Measurements from ENCODE around the gene CAVIN2.

Gene CAVIN2, protein sequence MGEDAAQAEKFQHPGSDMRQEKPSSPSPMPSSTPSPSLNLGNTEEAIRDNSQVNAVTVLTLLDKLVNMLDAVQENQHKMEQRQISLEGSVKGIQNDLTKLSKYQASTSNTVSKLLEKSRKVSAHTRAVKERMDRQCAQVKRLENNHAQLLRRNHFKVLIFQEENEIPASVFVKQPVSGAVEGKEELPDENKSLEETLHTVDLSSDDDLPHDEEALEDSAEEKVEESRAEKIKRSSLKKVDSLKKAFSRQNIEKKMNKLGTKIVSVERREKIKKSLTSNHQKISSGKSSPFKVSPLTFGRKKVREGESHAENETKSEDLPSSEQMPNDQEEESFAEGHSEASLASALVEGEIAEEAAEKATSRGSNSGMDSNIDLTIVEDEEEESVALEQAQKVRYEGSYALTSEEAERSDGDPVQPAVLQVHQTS

GRCh38 chr2:191846515-191847476 is at the start of gene CAVIN2:
CAVIN2 (minus strand) TSS chr2:191847088; CDS start chr2:191846925, 163 bp downstream.
- no peak for DNase-seq (ENCODE audit: low read depth in 2 of 2)

GRCh38 chr2:191895743-191896142 is 48.9 kb upstream of the CAVIN2 start:
- no peak for DNase-seq (ENCODE audit: low read depth in 2 of 2)

DNA sequence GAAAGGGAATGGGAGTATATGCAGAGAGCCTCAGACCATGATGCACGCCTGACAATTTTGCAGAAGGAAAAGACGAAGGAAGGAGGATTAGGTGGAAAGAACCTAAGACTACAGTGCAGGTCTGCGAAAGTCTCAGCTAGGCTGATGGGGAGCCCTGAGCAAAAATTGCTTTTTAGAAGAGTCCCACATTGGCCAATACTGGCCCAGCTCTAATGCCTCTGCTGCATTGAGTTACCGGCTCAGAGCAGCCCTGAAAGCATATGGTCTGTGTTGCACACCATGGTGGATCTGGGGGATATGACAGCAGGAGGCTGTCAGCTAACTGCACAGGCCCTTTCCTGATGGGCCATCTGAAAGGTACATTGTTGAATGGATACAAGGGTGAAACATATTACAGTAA is 48.3 kb upstream of the CAVIN2 start:
- no peak for DNase-seq (ENCODE audit: low read depth in 2 of 2)

- DNase-seq (ENCODE audit: low read depth in 2 of 2) = no peak
Measured at GRCh38 chr2:191894681-191895147, 47.8 kb upstream of the CAVIN2 start.

GRCh38 chr2:191892391-191892790 is 45.5 kb upstream of the CAVIN2 start:
- DNase-seq (ENCODE audit: low read depth in 2 of 2) = no peak

DNA sequence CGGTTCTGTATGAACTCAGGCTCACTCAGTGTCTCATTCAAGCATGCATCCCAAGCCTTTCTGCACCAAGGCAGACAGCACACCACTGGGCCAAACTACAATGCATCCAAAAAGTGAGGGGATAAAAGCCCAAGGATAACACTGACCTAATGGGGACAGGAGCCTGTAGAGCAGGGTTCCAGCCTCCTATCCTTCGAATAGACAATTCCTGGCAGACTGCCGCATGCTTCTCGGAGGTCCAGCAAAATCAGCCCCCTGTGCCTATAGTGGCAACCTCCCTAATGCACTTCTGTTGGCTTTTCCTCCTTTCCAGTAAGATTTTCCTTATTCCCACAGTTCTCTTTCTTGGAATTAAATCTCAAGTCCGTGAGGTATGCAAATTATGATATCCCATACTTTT is 44.8 kb upstream of the CAVIN2 start:
- DNase-seq (ENCODE audit: low read depth in 2 of 2) = no peak

- DNase-seq (ENCODE audit: low read depth in 2 of 2) = no peak
Measured at GRCh38 chr2:191889931-191890330, 43.0 kb upstream of the CAVIN2 start.

DNA sequence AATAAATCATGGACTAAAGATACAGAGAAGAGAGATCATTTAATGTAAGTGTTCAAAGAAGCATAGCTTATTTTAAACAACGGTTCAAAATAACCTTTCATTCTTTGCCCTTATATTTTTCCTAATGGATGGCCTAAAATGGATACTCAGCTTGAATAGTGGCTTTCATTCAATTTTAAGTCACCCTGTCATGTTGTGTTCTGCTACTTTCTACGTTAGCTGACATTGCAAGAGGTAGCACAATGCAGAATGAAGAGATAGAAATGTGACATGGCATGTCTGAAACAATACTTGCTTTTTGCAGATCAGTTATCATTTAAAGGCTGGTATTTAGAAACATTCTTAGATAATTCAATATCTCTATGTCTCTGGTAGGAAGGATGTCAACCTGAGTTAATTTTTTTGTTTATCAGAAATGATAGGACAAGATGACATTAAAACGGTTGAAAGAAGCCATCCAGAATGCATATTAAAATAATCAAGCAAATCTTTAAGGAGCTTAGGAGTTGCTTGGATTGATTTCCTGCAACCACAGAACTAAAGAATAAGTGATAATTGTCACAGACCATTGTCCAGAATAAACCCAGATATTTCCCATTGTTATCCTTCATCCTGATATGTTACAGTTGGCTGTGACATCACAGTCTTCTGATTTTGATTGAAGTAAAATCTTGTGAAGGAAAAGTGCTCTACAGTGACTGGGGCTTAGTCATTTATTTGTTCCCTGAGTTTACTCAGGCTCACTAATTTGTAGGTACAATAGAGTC is 41.7 kb upstream of the CAVIN2 start:
- DNase-seq (ENCODE audit: low read depth in 2 of 2) = no peak

DNA sequence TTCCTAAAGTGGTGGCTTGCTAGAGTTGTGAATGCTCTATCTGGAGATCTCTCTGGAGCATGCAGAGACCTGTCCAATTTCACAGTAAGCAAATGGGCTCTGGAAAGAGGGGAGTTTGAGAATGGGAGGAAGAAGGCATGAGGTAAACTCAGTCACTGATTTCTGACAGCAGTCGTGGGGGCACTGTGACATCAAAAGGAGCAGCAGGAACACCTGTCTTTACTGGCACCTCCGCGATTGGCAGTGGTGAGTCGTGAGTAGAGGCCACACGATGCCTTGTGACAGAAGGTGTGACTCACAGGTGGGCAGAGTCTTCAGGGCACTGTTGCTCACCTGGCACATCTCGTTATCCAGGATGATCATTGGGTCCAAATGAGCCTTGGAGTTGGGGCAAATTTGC is 38.8 kb upstream of the CAVIN2 start:
- DNase-seq (ENCODE audit: low read depth in 2 of 2) = no peak

DNA sequence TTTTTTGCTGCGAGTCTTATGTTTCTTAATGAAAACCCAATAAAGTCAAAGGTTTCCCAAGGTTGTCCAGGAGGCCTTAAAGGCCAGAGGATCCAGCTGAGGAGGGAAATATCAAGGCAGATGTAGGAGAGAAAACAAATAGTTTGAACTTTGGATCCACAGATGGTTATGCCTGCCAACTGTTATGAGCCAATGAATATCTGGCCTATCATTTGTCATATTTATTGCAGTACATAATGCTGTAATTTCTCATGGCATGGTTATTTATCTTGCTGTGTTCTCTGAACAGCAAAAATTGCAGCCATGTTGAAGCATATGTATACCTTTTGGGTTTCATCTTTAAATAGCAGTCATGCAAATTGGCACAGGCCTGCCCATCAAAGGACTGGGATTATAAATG is 38.2 kb upstream of the CAVIN2 start:
- DNase-seq (ENCODE audit: low read depth in 2 of 2) = no peak

- DNase-seq (ENCODE audit: low read depth in 2 of 2) = no peak
Measured at GRCh38 chr2:191881982-191882816, 35.3 kb upstream of the CAVIN2 start.

DNA sequence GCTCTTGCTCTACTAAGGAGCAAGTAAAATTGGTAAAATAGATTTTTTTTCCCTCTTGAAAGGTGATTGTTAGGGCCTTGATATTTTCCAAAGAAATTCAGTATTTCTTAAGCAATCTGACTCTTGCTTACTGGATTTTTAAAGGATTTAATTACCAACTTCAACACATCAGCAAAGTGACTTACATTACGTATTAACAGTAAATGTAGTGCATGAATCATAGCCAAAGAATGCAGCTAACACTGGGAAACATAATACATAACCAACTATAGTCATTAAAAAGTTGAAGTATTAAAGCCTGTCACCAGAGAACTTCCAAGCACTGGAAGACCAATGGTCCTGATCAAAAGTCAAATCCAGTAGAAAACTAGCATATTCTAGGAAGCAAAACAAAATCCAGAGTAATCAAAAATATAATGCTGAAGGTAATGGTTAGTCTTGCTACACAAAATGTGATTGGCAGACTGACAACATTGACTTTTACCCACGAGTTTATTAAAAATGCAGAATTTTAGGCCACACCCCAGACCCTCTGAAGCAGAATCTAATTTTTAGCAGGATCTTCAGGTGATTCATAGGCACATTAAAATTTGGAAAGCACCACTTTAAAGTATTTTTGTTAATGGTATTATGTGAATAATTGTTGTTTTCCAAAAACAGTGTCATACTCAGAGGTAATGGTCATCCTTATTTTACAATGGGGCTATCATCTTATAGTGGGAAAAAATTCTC is 31.8 kb upstream of the CAVIN2 start:
- DNase-seq (ENCODE audit: low read depth in 2 of 2) = no peak

GRCh38 chr2:191877875-191878274 is 31.0 kb upstream of the CAVIN2 start:
- no peak for DNase-seq (ENCODE audit: low read depth in 2 of 2)

- DNase-seq (ENCODE audit: low read depth in 2 of 2) = no peak
Measured at GRCh38 chr2:191875859-191876258, 29.0 kb upstream of the CAVIN2 start.

GRCh38 chr2:191870744-191871143 is 23.9 kb upstream of the CAVIN2 start:
- no peak for DNase-seq (ENCODE audit: low read depth in 2 of 2)

DNA sequence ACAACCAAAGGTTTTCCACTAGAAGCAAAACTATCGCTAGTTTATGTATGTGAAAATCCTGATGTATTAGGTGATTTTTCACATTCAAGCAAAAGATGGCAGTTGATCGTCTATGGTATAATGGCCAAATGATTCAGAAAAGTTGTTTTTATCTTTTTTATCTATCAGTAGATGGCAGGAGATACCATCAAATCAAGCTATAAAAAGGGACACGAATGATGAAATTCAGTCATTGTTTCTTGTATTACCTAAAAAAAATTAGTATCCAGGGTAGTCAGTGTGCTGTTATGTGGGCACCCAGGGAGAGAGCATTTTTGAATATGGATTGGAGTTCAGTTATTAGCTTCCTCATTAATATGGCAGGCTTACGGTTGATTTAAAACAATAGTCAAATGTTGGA is 22.9 kb upstream of the CAVIN2 start:
- no peak for DNase-seq (ENCODE audit: low read depth in 2 of 2)

- DNase-seq (ENCODE audit: low read depth in 2 of 2) = no peak
Measured at GRCh38 chr2:191869178-191869577, 22.3 kb upstream of the CAVIN2 start.

- no peak for DNase-seq (ENCODE audit: low read depth in 2 of 2)
Measured at GRCh38 chr2:191867507-191867847, 20.6 kb upstream of the CAVIN2 start.

DNA sequence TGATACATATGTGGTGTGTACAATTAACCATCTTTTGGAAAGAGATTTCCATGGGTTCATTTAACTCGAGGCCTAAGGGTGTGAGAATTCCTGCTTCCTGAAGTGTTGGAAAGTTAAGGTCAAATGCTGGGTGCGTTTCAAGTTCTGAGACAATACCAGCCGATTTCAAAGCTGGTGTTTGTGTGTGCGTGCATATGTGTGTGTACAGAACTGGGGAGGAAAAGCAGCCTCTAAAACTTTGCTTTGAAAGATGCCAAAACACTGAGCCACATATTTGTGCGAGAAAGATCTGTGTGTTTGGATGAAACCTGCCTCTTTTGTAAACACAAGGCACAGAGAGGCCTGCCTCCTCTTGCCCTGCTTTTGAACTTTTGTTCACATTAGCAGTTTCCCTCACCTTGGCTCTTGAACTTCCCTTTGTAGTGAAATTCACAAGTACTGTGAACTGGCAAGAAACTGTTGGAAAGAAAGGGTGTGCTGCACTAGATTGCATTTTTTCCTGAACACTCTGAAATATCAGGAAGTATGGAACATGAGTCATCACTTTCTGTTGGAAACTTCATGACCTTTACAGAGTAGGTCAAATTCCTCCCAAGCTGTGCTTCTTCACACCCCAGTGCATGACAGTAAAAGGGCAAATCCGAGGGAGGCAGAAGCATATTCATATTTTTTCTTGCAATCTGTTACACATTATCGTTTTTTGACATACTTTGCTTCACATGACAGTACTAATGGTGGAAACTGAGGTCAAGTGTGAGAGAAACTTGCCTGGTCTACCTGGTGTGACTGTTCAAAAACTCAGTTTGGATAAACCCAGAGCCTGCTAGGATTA is 20.0 kb upstream of the CAVIN2 start:
- DNase-seq (ENCODE audit: low read depth in 2 of 2) = no peak

All from stimulated activated CD4-positive, alpha-beta T cell treated with anti-CD3 and anti-CD28 coated beads, Interleukin-4, amount 100 ng/mL, for 48 hours (primary cell).